ENCODE data around the gene PHF14. TPM values are rescaled to one million over a fixed set of nuclear protein-coding genes. Genes with fewer than 3 reads are reported as not detected.
"Not testable (repeated sequence)": the region's sequence is repeated elsewhere in the genome, so short reads cannot be mapped to it uniquely, and the experiment has no call there.

The PHF14 gene
- total and polyA plus RNA-seq, 10 donors = 18.9 to 59.1 (median 37.7) TPM

GRCh38 chr7:10952588-10952987, 21.1 kb upstream of the PHF14 start:
- intact Hi-C loops (cut with DNase I; ENCODE audit: low total_unique reads) = no loop called here
- DNase-seq = no peak
- H3K4me3 ChIP-seq = no peak overlapping the region
- H3K36me3 ChIP-seq = no peaks in the 10 kb centered on the region
- peaks cover 0 to 7% (median 0%) of the 10 kb centered on the region in 8 donors for H3K9me3 ChIP-seq
- H3K27ac ChIP-seq = no peak overlapping the region
- no peaks in the 10 kb centered on the region for H3K4me1 ChIP-seq
- TF ChIP-seq POLR2AphosphoS5 (IDR thresholded peaks at IDR 0.05) = no peak
- no peak for TF ChIP-seq CTCF (IDR thresholded peaks at IDR 0.05 in 8 of 11, conservative IDR thresholded peaks at IDR 0.05 in 3 of 11)
- TF ChIP-seq POLR2A (IDR thresholded peaks at IDR 0.05) = no peak
- no peaks in the 10 kb centered on the region for H3K27me3 ChIP-seq (replicated peaks in 1 of 7)

- DNase-seq; H3K9me3 ChIP-seq; H3K27ac ChIP-seq; intact Hi-C loops (cut with DNase I; ENCODE audit: low total_unique reads); H3K4me3 ChIP-seq; H3K36me3 ChIP-seq; H3K27me3 ChIP-seq (replicated peaks in 1 of 7); H3K4me1 ChIP-seq: not testable (repeated sequence)
- WGBS, 5 donors = 65 to 75% (median 72%) methylated on average over 4 of the region's 4 CpGs
Observed at GRCh38 chr7:10953078-10953750, 20.5 kb upstream of the PHF14 start.

- TF ChIP-seq POLR2A (IDR thresholded peaks at IDR 0.05) (no peak), CTCF (IDR thresholded peaks at IDR 0.05 in 8 of 11, conservative IDR thresholded peaks at IDR 0.05 in 3 of 11) (no peak), POLR2AphosphoS5 (IDR thresholded peaks at IDR 0.05) (no peak)
- no peaks in the 10 kb centered on the region for H3K4me1 ChIP-seq
- H3K27ac ChIP-seq = no peak overlapping the region
- peaks cover 0 to 13% (median 0%) of the 10 kb centered on the region in 8 donors for H3K9me3 ChIP-seq
- 88 to 93% (median 92%) methylated on average over 4 of the region's 4 CpGs for WGBS, 5 donors
- intact Hi-C loops (cut with DNase I; ENCODE audit: low total_unique reads) = no loop called here
- H3K4me3 ChIP-seq = no peak overlapping the region
- no peak for DNase-seq
- H3K36me3 ChIP-seq = no peaks in the 10 kb centered on the region
- no peaks in the 10 kb centered on the region for H3K27me3 ChIP-seq (replicated peaks in 1 of 7)
Observed at GRCh38 chr7:10956528-10956927, 17.1 kb upstream of the PHF14 start.

GRCh38 chr7:10960242-10960641, 13.4 kb upstream of the PHF14 start:
- 73 to 89% (median 83%) methylated on average over 1 of the region's 1 CpG for WGBS, 5 donors
- intact Hi-C loops (cut with DNase I; ENCODE audit: low total_unique reads) = not testable (repeated sequence)

GRCh38 chr7:10965016-10965415, 8.7 kb upstream of the PHF14 start:
- Histone ChIP-seq H3K9me3 (peaks cover 0 to 18% (median 11%) of the 10 kb centered on the region in 8 donors), H3K27me3 (replicated peaks in 1 of 7) (peaks cover 0 to 13% (median 0%) of the 10 kb centered on the region in 7 donors)
- intact Hi-C loops (cut with DNase I; ENCODE audit: low total_unique reads); H3K27ac ChIP-seq; H3K4me3 ChIP-seq; DNase-seq; H3K4me1 ChIP-seq; H3K36me3 ChIP-seq: not testable (repeated sequence)
- WGBS, 5 donors = 88 to 96% (median 94%) methylated on average over 4 of the region's 4 CpGs

More at GRCh38 chr7:10960242-10960641, 13.4 kb upstream of the PHF14 start:
- peaks cover 0 to 13% (median 0%) of the 10 kb centered on the region in 8 donors for H3K9me3 ChIP-seq
- not testable (repeated sequence) for H3K4me3 ChIP-seq; H3K36me3 ChIP-seq; H3K4me1 ChIP-seq; H3K27me3 ChIP-seq (replicated peaks in 1 of 7); H3K27ac ChIP-seq; DNase-seq

All from spleen (tissue), 11 donors.